Effector CD8-positive, alpha-beta T cell (primary cell): ENCODE results near the gene USF2.
"Not testable (repeated sequence)": the region's sequence is repeated elsewhere in the genome, so short reads cannot be mapped to it uniquely, and the experiment has no call there.

Experiments used
- DNase-seq: peaks from one replicate; lab custom pipeline; 2025; lab: John Stamatoyannopoulos, UW

Gene USF2

GRCh38 chr19:35284153-35285094 lies 15.7 kb downstream of the USF2 start:
- no peak for DNase-seq

GRCh38 chr19:35285095-35285449 lies 16.3 kb downstream of the USF2 start:
- DNase-seq, result no peak

- DNase-seq, result not testable (repeated sequence)
These were observed 16.7 kb downstream of the USF2 start for GRCh38 chr19:35285465-35285864.

GRCh38 chr19:35286101-35286500 lies 17.3 kb downstream of the USF2 start:
- not testable (repeated sequence) for DNase-seq

GRCh38 chr19:35287713-35288112 lies 19.0 kb downstream of the USF2 start:
- no peak for DNase-seq

GRCh38 chr19:35288331-35288730 lies 19.6 kb downstream of the USF2 start:
- no peak for DNase-seq

- no peak for DNase-seq
These were observed 20.1 kb downstream of the USF2 start for GRCh38 chr19:35288906-35289305.

- DNase-seq, result no peak
These were observed 21.8 kb downstream of the USF2 start for GRCh38 chr19:35290381-35291127.

GRCh38 chr19:35291259-35291658 lies 22.5 kb downstream of the USF2 start:
- no peak for DNase-seq

- no peak for DNase-seq
These were observed 23.2 kb downstream of the USF2 start, which contains the start of gene MAG for GRCh38 chr19:35291916-35292315. TSS of gene MAG (plus strand) at chr19:35292161. CDS start at chr19:35295409, 3,248 bp downstream.

- DNase-seq, result no peak
These were observed 23.9 kb downstream of the USF2 start for GRCh38 chr19:35292421-35293362.

GRCh38 chr19:35293363-35293739 lies 24.6 kb downstream of the USF2 start:
- no peak for DNase-seq

GRCh38 chr19:35293808-35294207 lies 25.0 kb downstream of the USF2 start:
- no peak for DNase-seq

GRCh38 chr19:35294328-35294727 lies 25.6 kb downstream of the USF2 start:
- DNase-seq, result no peak

- no peak for DNase-seq
These were observed 26.4 kb downstream of the USF2 start for GRCh38 chr19:35294859-35295791.

- no peak for DNase-seq
These were observed 27.2 kb downstream of the USF2 start for GRCh38 chr19:35295792-35296462.

GRCh38 chr19:35296644-35297514 lies 28.1 kb downstream of the USF2 start:
- no peak for DNase-seq

GRCh38 chr19:35297515-35297848 lies 28.7 kb downstream of the USF2 start:
- no peak for DNase-seq

- DNase-seq, result no peak
These were observed 29.2 kb downstream of the USF2 start for GRCh38 chr19:35297922-35298321.
